ENCODE results near the gene SLC25A21. TPM values are rescaled to one million over a fixed set of nuclear protein-coding genes. Genes with fewer than 3 reads are reported as not detected.

The SLC25A21 gene
- total RNA-seq, 1 experiment from 2014 or later, result 2.1 TPM

DNA sequence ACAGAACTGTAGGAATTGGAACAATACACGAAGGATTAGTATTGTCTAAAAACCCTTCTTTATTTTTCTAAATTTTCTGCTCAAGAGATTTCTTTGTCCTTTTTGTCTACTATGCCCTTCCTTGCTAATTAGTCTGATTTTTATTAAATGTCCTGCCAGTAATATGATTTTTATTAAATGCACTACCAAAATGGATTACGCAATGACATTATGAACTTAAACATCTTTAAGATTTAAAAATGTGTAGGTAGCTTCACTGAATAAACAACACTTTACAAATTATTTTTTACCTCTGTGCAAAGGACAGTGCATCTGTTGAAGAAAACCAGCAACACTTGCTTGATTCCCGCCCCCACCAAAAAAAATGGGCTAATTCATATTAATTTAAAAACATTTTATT, 519.0 kb downstream of the SLC25A21 start:
- no peaks in the 10 kb centered on the region for H3K36me3 ChIP-seq (ENCODE audit: control insufficient read depth, insufficient read depth, low read length)
- in situ Hi-C loops (cut with HindIII; ENCODE audit: low pct_unique_long_range_greater_than_20kb, low sequenced_read_pairs), result no loop called here
- intact Hi-C loops (cut with micrococcal nuclease; ENCODE audit: unreplicated experiment), result no loop called here
- no TSS peak for BruUV-seq (replicated peaks)
- no peak overlapping the region for H3K27ac ChIP-seq (ENCODE audit: low read length)
- POLR2A ChIA-PET, result no interaction called here
- no peaks in the 10 kb centered on the region for H3K9me3 ChIP-seq (ENCODE audit: control insufficient read depth, insufficient read depth, low read depth, low read length)
- H3K4me1 ChIP-seq (ENCODE audit: control insufficient read depth, insufficient read depth, low read length), result no peaks in the 10 kb centered on the region
- DNase-seq (ENCODE audit: low read depth, low spot score) (no peak), ATAC-seq (no peak)
- peaks cover 4% of the 10 kb centered on the region for H3K27me3 ChIP-seq (ENCODE audit: control insufficient read depth, insufficient read depth, low read length)
- CTCF ChIA-PET, result no interaction called here
- H3K4me3 ChIP-seq (ENCODE audit: low read depth in 2 of 2, low read length in 2 of 2), result no peak overlapping the region
- TF ChIP-seq CTCF (IDR thresholded peaks at IDR 0.05) (no peak), TCF7L2 (IDR thresholded peaks at IDR 0.05; ENCODE audit: low read depth, low read length) (no peak), POLR2AphosphoS5 (IDR thresholded peaks at IDR 0.05; ENCODE audit: low read depth, low read length) (no peak), REST (IDR thresholded peaks at IDR 0.05; ENCODE audit: insufficient read depth in 1 of 2, low read depth in 2 of 2, low read length in 1 of 2) (no peak)

DNA sequence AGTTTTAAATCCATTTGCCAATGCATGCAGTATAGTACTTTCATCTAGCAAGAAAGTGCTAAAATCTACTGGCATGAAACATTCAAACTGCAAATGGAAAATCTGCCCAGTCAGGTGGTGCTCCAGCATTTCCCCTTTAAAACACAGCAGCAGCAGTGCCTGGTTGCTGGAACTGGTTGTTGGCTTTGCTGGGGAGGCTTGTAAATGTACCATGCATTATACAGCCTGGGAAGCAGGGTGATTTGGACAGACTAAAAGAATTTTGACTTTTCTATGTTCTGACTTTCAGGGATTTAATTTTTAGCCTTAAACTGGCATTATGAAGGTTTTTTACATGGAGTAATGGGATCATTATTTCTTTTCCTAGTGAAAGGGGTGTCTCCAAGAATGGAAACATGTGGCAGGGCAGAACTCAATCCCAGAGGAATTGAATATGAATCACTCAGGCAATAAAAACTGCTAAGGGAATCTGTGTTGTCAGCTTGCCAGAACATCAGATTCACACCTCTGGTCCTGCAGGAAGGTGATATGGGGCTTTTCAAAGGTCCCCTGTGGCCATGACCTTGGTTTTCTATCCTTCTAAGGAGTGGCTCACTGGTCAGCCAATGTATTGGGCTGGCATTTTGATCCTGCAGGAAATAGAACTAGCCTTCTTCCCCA, 519.7 kb downstream of the SLC25A21 start:
- CTCF ChIA-PET, result no interaction called here
- TF ChIP-seq SIN3A (IDR thresholded peaks at IDR 0.05; ENCODE audit: borderline replicate concordance, insufficient read depth, low read depth, low read length) (no peak), REST (IDR thresholded peaks at IDR 0.05; ENCODE audit: insufficient read depth in 1 of 2, low read depth in 2 of 2, low read length in 1 of 2) (no peak), POLR2AphosphoS5 (IDR thresholded peaks at IDR 0.05; ENCODE audit: low read depth, low read length) (no peak), TCF7L2 (IDR thresholded peaks at IDR 0.05; ENCODE audit: low read depth, low read length) (no peak), CTCF (IDR thresholded peaks at IDR 0.05) (no peak)
- POLR2A ChIA-PET, result no interaction called here
- ATAC-seq (no peak), DNase-seq (ENCODE audit: low read depth, low spot score) (no peak)
- Histone ChIP-seq H3K36me3 (ENCODE audit: control insufficient read depth, insufficient read depth, low read length) (no peaks in the 10 kb centered on the region), H3K27me3 (ENCODE audit: control insufficient read depth, insufficient read depth, low read length) (peaks cover 4% of the 10 kb centered on the region), H3K9me3 (ENCODE audit: control insufficient read depth, insufficient read depth, low read depth, low read length) (no peaks in the 10 kb centered on the region), H3K27ac (ENCODE audit: low read length) (no peak overlapping the region), H3K4me1 (ENCODE audit: control insufficient read depth, insufficient read depth, low read length) (no peaks in the 10 kb centered on the region), H3K4me3 (ENCODE audit: low read depth in 2 of 2, low read length in 2 of 2) (no peak overlapping the region)
- in situ Hi-C loops (cut with HindIII; ENCODE audit: low pct_unique_long_range_greater_than_20kb, low sequenced_read_pairs) (no loop called here), intact Hi-C loops (cut with micrococcal nuclease; ENCODE audit: unreplicated experiment) (no loop called here)
- BruUV-seq (replicated peaks), result no TSS peak
